KBM-7 (cell line): Measurements from ENCODE around the gene PBX4.
A peak's percentile ranks its signal among the peaks of the same experiment; 100 is the strongest.
"Not testable (repeated sequence)": the region's sequence is repeated elsewhere in the genome, so short reads cannot be mapped to it uniquely, and the experiment has no call there.

Experiments
- DNase-seq: peaks from one replicate; pipeline ENCODE4 v3.0.0-alpha.2; 2015
- in situ Hi-C: fragments of 300-500 bp; cut with MboI; formaldehyde crosslinking; loops from 2 replicates; pipeline ENCODE4 v1.14.3; 2020; ENCODE audit warnings: low sequenced_read_pairs, low pct_unique_long_range_greater_than_20kb, mixed read lengths

PBX4 gene, protein sequence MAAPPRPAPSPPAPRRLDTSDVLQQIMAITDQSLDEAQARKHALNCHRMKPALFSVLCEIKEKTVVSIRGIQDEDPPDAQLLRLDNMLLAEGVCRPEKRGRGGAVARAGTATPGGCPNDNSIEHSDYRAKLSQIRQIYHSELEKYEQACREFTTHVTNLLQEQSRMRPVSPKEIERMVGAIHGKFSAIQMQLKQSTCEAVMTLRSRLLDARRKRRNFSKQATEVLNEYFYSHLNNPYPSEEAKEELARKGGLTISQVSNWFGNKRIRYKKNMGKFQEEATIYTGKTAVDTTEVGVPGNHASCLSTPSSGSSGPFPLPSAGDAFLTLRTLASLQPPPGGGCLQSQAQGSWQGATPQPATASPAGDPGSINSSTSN

DNA sequence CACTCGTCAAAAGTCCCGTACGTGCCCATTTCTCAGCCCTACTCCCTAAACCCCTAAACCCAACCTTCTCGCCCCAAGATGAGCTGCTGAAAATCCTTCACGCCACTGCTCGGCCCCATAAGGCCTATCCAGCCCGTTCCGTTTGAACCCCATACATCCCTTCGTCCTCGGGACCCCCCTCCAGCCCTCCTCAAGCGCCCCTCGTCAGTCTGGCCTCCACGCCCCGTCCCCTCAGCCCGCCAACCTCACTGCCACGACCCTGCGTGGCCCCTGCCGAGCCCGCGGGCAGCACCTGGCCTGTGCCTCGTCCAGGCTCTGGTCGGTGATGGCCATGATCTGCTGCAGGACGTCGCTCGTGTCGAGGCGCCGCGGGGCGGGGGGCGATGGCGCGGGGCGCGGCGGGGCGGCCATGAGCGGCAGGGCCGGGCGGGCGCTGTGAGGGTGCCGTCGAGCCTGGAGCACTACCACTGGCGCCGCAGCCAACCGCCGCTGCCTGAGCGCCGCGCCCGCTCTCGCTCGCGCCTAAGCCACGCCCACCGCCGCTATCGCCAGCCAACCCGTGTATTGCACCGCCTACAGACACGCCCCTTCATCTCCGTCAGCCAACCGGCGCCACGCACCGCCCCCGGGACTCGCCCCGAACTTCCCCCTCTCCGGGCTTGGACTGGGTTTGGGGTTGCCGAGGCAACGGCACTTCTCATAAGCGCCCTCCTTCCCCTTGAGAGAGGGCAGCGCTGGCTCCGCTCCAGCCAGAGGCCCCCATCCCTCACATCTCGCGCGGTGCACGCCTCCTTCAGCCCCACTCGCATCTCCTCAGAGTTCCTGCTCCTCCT is at the start of gene PBX4:
PBX4 (minus strand) TSS at position 469 of the 833 bp plus-strand sequence; CDS start at position 411, 58 bp downstream.
- DNase-seq: peak; percentile 99
- in situ Hi-C loops: no loop called here

DNA sequence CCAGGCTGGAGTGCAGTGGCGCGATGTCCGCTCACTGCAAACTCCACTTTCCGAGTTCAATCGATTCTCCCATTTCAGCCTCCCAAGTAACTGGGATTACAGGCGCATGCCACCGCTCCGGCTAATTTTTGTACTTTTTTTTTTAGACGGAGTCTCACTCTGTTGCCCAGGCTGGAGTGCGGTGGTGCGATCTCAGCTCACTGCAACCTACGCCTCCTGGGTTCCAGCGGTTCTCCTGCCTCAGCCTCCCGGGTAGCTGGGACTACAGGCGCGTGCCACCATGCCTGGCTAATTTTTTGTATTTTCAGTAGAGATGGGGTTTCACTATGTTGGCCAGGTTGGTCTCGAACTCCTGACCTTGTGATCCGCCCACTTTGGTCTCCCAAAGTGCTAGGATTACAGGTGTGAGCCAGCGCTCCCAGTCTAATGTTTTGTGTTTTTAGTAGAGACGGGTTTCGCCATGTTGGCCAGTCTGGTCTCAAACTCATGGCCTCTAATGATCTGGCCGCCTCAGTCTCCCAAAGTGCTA is 47.0 kb upstream of the PBX4 start:
- DNase-seq, in situ Hi-C loops: not testable (repeated sequence)

DNA sequence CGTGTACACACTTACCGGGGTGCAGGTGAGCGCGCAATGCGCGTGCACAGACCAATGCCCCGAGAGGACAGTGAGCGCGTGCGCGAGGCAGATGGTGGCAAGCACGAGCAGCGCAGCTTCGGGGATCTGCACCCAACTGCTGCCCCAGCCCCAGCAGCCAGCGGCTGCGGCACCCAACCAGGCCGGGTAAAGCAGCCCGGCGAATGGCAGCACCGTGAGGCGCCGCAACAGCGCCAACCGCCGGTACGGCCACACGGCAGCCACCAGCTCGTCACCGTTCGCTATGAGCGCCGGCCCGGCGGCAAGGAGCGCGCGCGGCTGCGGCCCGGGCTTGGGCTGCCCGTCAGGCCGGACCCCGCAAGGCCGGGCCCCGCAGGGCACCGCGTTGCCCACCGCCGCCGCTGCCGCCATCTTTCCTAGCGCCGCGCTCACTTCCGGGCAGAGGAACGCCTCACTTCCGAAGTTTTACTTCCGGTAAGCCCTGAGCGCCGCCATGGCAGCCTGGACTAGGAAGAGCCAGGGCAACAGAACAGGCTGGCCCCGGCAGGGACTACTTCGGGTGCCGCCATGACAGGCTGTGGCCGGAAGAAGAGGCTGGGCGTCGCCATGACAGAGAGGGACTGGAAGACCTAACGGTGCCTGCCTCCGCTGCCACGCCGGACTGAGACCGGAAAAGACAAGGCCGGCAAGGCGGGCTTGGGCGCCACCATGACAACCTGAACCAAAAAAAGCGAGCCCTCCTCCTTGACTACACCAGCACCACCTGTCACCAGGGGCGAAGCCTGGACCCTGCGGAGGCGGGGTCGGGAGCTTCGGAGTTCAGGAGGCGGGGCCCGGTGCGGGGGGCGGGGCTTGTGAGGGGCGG is 45.0 kb upstream of the PBX4 start, which contains the start of gene ATP13A1:
ATP13A1 (minus strand) TSS at position 421 of the 865 bp plus-strand sequence; CDS start at position 411, 10 bp downstream.
- DNase-seq: peak; percentile 98
- in situ Hi-C loops: no loop called here

DNA sequence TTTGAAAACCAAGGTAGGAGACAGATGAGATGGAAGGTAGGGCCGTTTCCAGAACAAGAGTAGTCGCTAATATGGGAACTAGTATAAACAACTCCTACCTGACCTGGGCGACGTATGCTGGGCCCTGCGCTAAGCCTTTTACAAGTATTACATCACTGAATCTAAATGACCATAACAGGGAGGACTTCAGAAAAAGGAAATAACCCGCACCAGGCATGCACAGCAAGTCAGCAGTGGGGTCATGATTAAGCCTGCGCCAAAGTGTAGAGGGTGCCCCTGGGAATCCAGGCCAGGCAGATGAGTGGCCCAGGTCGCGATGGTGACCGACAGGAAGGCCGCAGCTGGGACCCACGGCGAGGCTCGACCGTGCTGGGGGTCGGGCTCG is 44.4 kb upstream of the PBX4 start:
- in situ Hi-C loops: no loop called here

DNA sequence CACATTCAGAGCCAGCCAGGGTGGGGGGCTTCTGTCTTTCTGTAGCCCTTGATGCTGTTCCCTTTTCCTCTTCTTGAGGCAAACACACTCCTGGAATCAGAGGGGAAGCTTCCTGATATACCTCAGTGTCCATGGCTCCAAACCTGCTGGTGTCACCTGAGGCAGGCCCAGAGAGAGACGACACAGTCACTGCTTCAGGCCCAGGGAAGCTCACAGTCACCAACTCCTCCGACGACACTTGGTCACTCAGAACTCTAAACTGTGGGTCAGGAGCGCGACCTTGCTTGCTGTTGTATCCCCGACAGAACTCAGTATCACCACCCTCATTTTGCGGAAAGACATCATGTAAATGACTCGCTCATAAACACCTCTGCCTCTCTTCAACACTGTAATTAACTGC is 43.9 kb upstream of the PBX4 start:
- in situ Hi-C loops: no loop called here

More for the DNA sequence above, 44.4 kb upstream of the PBX4 start:
- peak; percentile 50 for DNase-seq

DNA sequence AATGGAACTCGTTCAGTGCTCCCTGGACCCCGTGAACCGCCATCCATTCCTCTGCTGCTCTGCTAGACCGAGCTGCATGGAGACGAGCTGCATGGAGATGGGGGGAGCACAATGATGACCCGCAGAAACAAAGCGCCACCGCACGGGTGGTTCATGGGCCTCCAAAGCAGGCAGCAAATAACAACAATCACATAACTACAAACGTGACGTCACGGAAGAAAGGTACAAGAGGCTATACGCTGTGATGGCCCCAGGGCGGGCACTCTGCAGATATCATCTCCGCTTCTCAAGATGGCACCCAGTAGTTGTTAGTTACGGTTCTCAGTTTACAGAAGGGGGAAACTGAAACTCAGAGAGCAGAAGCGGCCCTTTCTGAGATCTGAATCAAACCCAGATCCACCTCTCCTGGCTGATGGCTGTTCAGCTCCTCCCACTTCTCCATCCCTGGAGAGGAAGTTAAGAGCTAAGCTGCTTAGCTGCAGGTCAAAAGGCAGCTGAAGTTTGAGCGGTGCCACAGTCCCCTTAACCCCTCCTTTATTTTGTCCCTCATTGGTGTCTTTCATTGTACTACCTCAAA is 43.3 kb upstream of the PBX4 start:
- in situ Hi-C loops: no loop called here
- DNase-seq: peak; percentile 64

More for the DNA sequence above, 43.9 kb upstream of the PBX4 start:
- no peak for DNase-seq

DNA sequence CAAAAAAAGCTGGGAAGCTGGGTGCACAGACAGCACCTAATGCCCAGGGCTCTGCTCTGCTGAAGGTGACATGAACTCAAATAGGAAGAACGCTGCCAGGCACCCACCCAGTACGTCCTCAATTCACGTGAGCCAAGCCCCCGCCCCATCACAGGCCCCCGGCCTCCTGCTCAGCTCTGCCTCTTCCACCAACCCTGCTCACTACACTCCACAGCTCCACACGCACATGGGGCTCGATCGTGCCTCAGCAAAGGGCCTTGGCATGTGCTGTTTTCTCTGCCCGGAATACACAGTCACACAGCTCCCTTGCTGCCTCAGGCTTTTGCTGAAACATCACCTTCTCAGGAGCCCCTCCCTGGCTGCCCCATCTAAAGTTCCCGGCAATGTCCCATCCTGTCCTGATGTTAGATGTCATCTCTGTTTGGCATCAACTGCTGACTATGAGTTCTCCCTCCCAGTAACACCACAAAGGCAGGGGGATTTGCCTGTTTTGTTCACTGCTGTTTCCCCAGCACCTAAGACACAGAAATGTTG is 42.7 kb upstream of the PBX4 start:
- no peak for DNase-seq
- in situ Hi-C loops: no loop called here

DNA sequence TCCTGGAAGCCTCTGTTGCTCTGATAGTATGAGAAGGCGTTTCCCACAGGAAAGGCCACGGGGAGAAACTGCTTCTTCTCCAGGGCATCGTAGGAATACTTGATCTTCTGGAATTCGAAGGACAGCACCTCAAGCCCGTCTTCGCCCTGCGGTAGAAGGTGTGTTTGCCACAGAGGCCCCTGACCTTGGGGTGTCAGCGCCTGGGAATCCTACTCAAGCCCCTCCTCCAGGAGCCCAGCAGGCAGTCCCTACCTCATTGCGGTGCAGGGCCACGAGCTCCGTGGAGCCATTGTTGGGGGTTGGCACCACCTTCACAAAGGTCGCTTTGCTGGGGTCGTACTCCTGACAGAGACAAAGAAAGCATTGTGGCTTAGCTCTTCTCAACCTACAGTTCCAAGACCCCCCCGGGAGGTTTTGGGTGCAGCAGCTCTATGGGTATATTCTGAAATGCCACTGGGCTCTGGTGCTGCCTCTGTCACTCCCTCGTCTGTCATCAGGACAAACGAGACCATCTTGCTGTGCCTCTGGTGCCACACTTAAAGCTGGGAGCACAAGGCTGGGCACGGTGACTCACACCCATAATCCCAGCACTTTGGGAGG is 41.3 kb upstream of the PBX4 start:
- DNase-seq: no peak
- in situ Hi-C loops: no loop called here

DNA sequence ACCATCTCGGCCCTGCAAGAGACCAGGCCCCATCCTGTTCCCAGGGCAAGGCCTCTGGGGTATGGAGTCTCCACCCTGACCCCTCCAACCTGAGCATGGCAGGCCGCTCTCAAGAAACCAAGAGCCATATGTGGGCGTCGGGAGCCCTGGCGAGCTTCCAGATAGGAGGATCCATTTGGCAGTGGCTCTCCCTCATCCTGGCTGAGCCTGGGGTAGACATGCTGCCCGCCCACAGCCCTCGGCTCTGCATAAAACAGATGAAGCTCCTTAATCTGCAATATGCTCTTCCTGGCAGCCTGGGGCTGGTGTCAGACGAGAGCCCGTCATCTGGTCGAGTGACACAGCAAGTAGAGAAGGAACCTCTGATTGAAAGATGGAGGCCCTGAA is 38.9 kb upstream of the PBX4 start:
- DNase-seq: no peak
- in situ Hi-C loops: no loop called here

DNA sequence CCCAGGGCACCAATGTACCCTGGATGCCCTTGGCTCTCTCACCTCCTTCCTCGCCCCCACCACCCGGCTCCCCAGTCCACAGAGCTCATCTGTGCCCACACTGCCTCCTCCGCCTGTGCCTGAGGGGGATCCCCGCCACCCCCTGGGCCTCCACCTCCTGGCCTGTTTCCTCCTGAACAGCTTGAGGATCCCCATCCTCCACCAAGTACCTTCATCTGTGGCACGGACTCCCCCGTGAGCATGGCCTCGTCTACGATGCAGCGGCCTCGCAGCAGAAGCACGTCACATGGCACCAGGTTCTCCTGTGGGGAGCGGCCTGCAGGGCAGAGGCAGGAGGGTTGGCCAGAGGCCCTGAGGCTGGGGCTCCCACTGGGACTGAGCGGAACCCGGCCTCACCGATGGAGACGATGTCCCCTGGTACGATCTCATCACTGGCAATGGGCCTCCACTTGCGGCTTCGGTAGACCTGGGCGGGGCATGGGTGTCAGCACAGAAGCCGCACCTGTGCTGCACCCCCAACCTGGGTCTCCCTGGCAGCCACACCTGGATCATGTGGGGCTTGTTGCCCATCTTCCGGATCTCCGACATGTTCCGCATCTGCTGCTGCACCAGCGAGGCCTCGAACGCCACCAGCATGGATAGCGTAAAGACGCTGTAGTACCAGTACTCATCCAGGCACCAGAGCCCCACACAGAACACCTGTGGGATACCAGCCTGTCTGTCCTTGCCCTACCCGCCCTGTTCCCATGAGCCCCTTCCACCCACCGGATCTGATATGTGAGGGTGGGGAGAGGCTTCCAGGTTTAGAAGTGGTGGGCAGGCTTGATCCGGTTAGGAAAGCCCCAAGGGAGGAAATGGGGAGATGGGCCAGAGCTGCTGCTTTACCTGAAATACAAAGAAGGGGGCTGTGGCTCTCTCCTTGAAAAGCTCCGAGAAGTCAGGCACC is 38.2 kb upstream of the PBX4 start:
- DNase-seq: no peak
- in situ Hi-C loops: no loop called here

DNA sequence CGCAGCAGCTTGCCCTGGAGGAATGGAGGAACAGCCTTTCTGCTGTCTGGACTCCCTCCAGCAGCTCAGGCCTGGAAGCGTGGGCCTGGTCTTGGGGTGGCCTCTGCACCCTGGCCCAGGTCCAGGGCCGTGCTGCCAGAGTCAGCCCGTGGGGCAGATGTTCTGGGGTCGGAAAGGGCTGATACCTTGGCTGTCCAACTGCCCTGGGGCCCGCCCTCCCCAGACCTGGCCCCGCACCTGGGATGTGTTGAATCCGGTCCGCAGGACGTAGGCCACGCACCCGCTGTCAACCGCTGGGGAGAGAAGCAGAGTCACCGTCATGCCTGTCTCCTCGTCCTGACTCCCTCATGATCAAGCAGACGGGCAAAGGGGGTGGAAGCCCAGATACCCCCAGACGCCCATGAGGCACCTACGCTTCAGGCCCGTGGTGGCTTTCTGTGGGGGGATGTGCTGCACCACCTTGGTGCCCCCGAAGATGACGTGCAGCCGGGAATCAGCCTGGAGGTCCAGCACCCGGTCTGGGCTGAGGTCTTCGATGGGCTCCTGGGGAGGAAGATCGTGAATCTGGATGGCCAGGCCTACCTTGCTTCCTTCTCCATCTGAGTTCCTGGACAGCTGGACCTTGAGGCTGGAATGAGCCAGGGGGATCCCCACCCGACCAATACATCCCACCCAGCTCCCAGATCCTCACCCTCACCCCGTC is 37.3 kb upstream of the PBX4 start:
- in situ Hi-C loops: no loop called here
- DNase-seq: no peak

DNA sequence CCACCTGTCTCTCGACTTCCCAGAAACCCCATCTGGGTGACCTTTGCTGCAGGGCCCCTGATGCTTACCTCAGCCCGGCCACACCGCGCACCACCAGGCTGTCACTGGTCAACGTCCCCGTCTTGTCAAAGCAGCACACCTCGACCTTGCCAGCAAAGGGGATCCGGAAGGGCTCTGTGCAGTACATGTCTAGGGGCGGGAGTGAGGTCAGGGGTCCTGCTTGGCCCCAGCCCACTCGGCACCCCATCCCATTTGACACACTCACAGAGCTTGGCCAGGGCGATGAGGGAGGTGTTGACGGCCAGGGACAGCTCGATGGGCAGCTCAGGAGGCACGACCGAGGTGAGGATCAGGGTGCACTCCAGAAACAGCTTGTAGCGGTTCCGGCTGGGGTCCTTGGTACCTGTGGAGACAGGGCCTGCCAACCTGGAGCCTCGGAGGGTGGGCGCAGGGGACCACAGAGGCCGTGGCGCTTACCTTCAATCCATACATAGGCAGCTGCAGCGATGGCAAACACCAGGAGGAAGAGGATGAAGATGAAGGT is 36.6 kb upstream of the PBX4 start:
- in situ Hi-C loops: no loop called here
- DNase-seq: no peak

DNA sequence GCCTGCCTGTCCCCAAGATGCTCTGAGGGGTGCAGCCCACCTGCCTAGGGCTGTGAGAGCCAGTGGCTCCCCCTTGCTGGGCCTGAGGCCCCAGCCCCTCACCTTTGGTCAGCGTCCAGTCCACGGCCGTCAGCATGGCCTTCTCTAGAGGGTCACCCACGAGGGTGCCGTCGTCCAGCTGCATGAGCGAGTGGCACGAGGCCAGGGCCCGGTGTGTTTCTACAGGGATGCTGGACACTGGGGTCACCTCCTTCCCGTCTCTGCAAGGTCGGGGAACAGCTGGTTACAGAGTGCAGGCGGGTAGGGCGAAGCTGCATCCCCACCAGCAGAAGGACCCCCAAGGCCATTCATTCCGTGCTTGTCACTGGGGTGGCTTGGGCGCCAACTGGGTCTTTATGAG is 36.0 kb upstream of the PBX4 start:
- DNase-seq: no peak
- in situ Hi-C loops: no loop called here

DNA sequence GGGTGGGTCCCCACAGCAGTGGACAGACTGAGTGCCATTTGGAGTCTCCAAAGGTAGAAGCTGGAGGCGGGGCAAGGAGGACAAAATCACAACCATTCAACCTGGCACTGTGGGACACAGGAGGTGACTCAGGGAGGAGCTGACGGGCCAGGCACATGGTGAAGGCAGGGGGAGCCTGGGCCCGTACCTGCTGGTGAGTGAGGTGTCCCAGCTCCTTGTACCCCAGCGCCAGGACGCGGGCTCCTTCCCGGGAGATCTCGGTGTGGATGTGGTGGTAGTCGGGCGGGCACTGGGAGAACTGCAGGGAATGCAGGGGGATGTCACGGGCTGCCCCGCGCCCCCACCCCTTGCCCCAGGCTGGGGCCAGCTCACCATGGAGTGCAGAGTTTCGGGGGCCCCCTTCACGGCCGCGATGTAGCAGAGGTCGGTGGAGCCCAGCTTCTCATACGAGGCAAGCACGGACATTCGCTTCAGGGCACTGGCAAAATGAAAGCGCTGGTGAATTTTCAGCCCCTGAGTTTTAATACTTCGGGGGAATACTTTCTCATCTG is 35.2 kb upstream of the PBX4 start:
- in situ Hi-C loops: no loop called here
- DNase-seq: no peak

DNA sequence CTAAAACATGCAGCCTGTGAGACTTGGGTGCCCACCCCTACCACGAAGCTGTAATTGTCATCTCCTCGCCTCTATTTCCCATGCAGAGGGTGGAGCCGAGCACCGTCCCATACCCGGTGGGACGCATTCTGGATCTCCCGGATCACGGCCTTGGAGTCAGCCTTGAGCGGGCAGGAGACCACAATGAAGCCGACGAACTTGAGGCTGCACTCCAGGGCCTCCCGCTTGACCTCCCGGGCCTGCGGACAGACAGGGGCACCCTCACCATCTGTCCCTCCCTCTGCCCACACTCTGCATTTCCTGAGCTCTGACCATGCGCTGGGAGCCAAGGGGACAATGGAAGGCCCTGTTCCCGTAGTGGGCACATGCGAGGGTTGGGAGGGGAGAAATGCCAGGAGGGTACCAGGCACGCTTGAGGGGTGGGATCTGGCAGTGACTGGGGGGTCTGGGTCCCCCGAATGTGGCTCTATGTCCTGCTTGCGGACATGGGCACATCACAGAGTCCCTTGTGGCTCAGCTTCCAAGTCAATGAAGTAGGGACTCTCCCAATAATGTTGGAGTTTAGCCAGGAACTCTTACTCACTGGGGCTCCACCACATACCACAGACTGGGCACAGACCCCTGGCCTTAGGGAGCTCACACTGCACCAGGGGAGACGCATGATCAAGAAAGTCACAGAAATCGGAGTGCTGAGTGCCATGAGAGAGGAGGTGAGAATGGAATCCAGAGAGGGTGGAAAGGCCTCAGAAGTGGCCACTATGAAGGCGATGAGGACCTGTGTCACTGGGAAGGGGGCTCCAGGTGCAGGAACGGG is 34.2 kb upstream of the PBX4 start:
- in situ Hi-C loops: no loop called here

More for the DNA sequence above, 34.2 kb upstream of the PBX4 start:
- no peak for DNase-seq
